Measurements from ENCODE around the gene LMF1. TPM values are rescaled to one million over a fixed set of nuclear protein-coding genes. Genes with fewer than 3 reads are reported as not detected.

LMF1 gene
- total and polyA plus RNA-seq, 2 of the 13 experiments (the other 11 are each of a cell fraction or from before 2014, with no cell fraction given): 6.8 to 8.5 TPM

GRCh38 chr16:813204-813915 is 157.4 kb downstream of the LMF1 start:
- CTCF ChIA-PET (ENCODE audit: low intra/inter-chr PET ratio, low total read pairs): interaction anchor here (3.6 kb wide), 1 partner anchor 243 kb away, joined by 42 read pairs; no protein-coding TSS in a partner anchor
- TF ChIP-seq KDM5B (CRISPR knock-in tag; IDR thresholded peaks at IDR 0.05; ENCODE audit: borderline replicate concordance) (0 out of 2 replicates have a peak, but pooled peaks have one; percentile 59), KDM3A (CRISPR knock-in tag; IDR thresholded peaks at IDR 0.05; ENCODE audit: low read depth) (0 out of 2 replicates have a peak, but pooled peaks have one; percentile 13), KAT8 (CRISPR knock-in tag; IDR thresholded peaks at IDR 0.05) (no peak), THAP9 (CRISPR knock-in tag; IDR thresholded peaks at IDR 0.05; ENCODE audit: borderline replicate concordance) (no peak), FOXO1 (CRISPR knock-in tag; IDR thresholded peaks at IDR 0.05) (0 out of 2 replicates have a peak, but pooled peaks have one; percentile 10), PAXIP1 (CRISPR knock-in tag; conservative IDR thresholded peaks at IDR 0.05) (no peak), ZBED4 (CRISPR knock-in tag; IDR thresholded peaks at IDR 0.05; ENCODE audit: borderline replicate concordance) (no peak), ZNF33B (CRISPR knock-in tag; IDR thresholded peaks at IDR 0.05) (no peak), SRF (IDR thresholded peaks at IDR 0.05; ENCODE audit: low read depth, low read length) (no peak), ZSCAN25 (CRISPR knock-in tag; IDR thresholded peaks at IDR 0.05) (no peak), ZNF282 (IDR thresholded peaks at IDR 0.05; ENCODE audit: partially characterized antibody) (no peak), SMC3 (IDR thresholded peaks at IDR 0.05; ENCODE audit: low read length) (peak; percentile 36; the same call in 1 of the 2 replicates), NR2F6 (IDR thresholded peaks at IDR 0.05) (no peak), NR2F6 (CRISPR knock-in tag; IDR thresholded peaks at IDR 0.05) (peak; percentile 51; the same call in 1 of the 2 replicates)

More at GRCh38 chr16:813204-813915, 157.4 kb downstream of the LMF1 start:
- Histone ChIP-seq H3K27ac (ENCODE audit: extremely low read length, insufficient read depth, low read length) (no peak overlapping the region), H3K36me3 (replicated peaks in 1 of 2; ENCODE audit: control insufficient read depth in 1 of 2, insufficient read depth in 2 of 2, low read length in 2 of 2) (no peaks in the 10 kb centered on the region), H3K9ac (ENCODE audit: insufficient read depth, low read depth, low read length) (no peak overlapping the region), H3K27me3 (ENCODE audit: control insufficient read depth in 1 of 2, insufficient read depth in 2 of 2, low read length in 2 of 2) (peaks cover 26 to 84% of the 10 kb centered on the region in 2 experiments), H3K9me3 (ENCODE audit: low read length) (no peaks in the 10 kb centered on the region), H3K4me1 (ENCODE audit: insufficient read depth, low read length) (no peaks in the 10 kb centered on the region), H2AFZ (ENCODE audit: low read length) (no peak overlapping the region), H3K4me3 (replicated peaks in 1 of 3; ENCODE audit: insufficient read depth in 1 of 3, low read depth in 2 of 3, low read length in 3 of 3) (no peak overlapping the region), H3K4me2 (ENCODE audit: low read depth, low read length) (no peak overlapping the region), H3K79me2 (ENCODE audit: insufficient read depth, low read length) (no peaks in the 10 kb centered on the region), H4K20me1 (ENCODE audit: insufficient read depth, low read length) (0 out of 2 replicates have a peak, but pooled peaks cover under 1% of the 10 kb centered on the region)
- intact Hi-C loops (cut with micrococcal nuclease; ENCODE audit: unreplicated experiment): no loop called here
- POLR2A ChIA-PET: no interaction called here
- FAIRE-seq (no peak), ATAC-seq (peak; percentile 87), DNase-seq (ENCODE audit: low spot score) (peak; percentile 12)
- BruUV-seq (replicated peaks): no TSS peak
- in situ Hi-C loops (cut with HindIII; ENCODE audit: extremely low pct_ligation_motif_present, low pct_unique_long_range_greater_than_20kb): loop anchor here (5.0 to 25.0 kb wide), 2 partner anchors 239 to 399 kb away; no protein-coding TSS in a partner anchor
- 33% methylated on average over 15 of the region's 67 CpGs for WGBS (ENCODE audit: low lambda C conversion rate)

All from HepG2 (cell line).